COLO829 (cell line): ENCODE measurements around the gene ZNF618.
A peak's percentile ranks its signal among the peaks of the same experiment; 100 is the strongest.
"Not testable (repeated sequence)": the region's sequence is repeated elsewhere in the genome, so short reads cannot be mapped to it uniquely, and the experiment has no call there.

Source experiments
- DNase-seq: peaks from one replicate; pipeline ENCODE4 v3.0.0; 2012; ENCODE audit warnings: low spot score

ZNF618 gene

GRCh38 chr9:114039484-114039883 is 163.4 kb downstream of the ZNF618 start:
- no peak for DNase-seq

- DNase-seq, result not testable (repeated sequence)
These were observed 167.6 kb downstream of the ZNF618 start for GRCh38 chr9:114043660-114044059.

DNA sequence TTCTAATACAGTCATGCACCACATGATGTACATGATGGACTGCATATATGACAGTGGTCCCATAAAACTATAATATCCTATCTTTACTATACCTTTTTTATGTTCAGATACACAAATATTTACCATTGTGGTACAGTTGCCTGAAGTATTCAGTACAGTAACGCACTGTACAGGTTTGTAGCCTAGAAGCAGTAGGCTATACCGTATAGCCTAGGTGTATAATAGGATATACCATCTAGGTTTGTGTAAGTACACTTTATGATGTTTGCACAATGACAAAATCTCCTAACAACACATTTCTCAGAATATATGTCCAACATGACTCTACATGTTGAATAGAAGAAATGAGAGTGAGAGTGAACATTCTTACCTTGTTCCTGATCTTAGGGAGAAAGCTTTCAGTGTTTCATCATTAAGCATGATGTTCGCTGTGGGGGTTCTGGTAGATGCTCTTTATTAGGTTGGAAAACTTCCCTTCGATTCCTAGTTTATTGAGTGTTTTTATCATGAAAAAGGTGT is 170.2 kb downstream of the ZNF618 start:
- no peak for DNase-seq

GRCh38 chr9:114046875-114047274 is 170.8 kb downstream of the ZNF618 start:
- no peak for DNase-seq

DNA sequence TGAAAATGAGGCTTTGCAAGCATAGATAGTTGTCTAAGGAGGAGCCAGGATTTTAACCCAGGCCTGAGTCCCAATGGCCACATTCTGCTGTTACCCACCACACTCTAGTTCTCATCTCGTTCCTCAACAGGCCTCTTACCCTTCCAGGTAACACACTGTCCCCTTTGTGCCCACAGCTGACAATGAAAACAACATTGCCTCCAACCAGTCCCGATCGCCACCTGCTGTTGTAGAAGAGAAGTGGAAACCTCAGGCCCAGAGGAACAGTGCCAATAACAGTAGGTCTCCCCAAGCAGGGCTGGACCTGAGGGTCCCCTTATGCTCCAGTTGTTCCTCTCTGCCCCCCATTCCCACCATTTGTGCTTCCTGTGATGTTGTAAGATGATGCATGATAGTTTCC is 171.6 kb downstream of the ZNF618 start:
- DNase-seq, result no peak

DNA sequence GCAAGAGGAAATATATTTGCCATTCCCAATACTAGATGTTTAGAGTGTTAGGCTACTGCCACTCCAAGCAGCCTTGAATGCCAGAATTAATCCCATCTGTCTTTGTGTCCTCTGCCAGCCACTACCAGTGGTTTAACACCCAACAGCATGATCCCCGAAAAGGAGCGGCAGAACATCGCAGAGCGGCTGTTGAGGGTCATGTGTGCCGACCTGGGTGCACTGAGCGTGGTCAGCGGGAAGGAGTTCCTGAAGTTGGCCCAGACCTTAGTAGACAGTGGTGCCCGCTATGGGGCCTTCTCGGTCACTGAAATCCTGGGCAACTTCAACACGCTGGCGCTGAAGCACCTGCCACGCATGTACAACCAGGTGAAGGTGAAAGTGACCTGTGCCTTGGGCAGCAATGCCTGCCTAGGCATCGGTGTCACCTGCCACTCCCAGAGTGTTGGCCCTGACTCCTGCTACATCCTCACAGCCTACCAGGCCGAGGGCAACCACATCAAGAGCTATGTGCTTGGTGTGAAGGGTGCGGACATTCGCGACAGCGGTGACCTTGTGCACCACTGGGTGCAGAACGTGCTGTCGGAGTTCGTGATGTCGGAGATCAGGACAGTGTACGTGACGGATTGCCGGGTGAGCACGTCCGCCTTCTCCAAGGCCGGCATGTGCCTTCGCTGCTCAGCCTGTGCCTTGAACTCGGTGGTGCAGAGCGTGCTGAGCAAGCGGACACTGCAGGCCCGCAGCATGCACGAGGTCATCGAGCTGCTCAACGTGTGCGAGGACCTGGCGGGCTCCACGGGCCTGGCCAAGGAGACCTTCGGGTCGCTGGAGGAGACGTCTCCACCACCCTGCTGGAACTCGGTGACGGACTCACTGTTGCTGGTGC is 172.7 kb downstream of the ZNF618 start:
- no peak for DNase-seq

- no peak for DNase-seq
These were observed 173.5 kb downstream of the ZNF618 start for GRCh38 chr9:114049441-114050225.

- no peak for DNase-seq
These were observed 174.1 kb downstream of the ZNF618 start for GRCh38 chr9:114050226-114050568.

DNA sequence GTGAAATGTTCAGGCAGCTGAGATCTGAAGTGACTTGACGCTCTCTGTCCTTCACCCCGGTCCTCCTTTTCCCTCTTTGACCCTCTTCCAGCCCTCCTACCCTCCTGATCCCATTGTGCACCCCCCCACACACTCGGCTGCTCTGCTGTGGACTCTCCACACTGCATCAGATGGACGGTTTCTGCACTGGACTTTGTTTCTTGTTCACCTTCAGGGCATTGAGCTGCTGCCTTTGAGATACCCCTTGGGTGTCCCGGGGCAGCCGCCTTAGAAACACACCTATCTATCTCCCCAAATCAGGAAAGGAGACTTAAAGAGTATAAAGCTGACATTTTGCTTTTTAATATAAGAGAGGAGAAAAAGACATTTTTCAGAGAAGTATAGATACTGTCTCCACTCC is 174.5 kb downstream of the ZNF618 start:
- DNase-seq, result no peak

- DNase-seq, result no peak
These were observed 175.2 kb downstream of the ZNF618 start for GRCh38 chr9:114051281-114051680.

DNA sequence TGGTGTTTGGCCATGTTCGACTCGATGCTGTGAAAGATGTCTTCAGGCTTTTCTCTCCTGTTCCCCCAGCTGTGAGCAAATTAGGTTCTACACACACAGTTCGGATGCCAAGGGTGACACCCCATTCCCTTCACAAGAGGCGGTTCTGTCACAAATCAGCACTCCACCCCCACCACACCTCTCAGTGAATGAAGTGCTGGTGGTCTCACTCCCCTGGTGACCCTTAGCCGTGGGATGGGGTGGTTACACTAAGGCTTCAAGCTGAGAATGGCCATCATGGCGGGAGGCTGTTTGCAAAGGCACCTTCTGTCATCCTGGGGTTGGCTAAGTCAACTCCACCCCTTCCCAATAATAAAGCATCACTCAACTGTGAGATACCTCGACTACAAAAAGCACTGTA is 175.6 kb downstream of the ZNF618 start:
- DNase-seq, result no peak

- DNase-seq, result no peak
These were observed 177.3 kb downstream of the ZNF618 start for GRCh38 chr9:114053246-114054005.

DNA sequence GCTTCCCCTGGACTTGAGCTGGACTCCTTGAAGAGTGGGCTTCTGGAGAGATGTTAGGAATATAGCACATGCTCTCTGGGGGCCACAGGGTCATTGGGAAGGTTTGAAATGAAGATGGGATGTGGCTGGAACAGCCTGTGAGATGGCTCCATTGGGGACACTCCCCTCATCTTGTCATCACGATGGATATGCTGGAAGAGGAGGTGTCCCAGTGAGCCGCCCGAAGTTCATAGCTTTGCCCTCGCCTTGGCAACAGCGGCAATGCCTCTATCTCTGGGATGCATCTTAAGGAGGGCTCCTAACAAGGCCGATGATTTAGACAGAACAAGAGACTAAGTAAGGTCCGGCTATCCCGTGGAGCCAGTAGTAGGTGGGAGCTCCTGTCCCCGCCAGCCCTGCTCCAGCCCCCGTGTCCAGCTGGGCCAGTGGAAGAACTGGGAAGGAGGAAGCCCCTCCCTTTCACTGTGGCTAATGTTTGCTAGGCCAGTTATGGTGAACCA is 178.1 kb downstream of the ZNF618 start:
- no peak for DNase-seq

DNA sequence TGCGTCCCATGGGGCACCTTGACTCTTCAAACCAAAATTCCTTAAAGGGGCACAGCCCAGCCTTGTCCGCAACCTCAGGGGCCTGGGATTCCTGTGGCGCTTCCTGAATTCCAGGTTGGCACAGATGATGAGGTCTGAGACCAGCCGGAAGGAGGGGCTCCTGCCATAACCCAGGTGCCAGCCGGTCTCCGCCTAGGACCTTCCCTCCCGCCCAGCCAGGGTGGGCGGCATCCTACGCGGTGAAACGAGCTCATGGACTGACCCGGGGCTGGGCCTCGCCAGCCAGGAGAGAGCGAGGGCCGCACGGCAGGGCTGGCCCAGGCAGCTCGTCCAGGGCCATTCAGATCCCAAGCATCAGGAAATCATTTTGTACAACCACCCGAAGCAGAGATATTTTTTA is 179.0 kb downstream of the ZNF618 start:
- no peak for DNase-seq

GRCh38 chr9:114055894-114056293 is 179.8 kb downstream of the ZNF618 start:
- DNase-seq, result no peak

GRCh38 chr9:114056527-114056926 is 180.4 kb downstream of the ZNF618 start:
- DNase-seq, result no peak

DNA sequence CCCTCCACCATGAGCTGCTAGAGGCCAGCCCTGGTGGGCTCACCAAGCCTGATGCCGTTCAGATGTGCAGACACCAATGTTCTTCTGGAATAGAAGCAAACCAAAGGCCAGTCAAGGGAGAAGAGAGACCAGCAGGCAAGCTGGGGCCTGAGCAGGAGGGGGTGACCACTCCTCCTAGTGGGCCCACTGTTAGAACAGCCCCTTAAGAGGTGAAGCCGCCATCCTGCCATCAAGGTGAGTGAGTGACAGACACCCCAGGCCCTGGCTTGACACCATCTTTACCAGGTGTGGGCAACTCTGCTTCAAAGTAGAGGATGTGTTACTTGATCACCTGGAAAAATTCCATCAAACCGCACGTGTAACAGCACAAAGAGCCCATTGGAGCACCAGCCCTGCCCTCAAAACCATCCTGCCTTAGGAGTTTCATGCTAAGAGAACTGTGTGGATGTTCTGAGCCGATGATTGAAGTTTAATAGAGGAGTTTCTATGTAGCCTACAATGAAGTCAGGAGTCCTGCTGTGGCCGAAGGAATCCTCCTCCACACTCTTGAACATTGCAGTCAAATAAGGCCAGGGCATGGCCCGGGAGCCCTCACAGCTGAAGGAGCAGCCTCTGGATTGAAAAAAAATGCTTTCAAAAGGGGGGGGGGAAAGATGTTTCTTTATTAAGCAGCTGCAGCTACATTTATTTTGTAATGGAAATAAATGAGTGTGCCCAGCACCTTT is 181.2 kb downstream of the ZNF618 start:
- DNase-seq, result no peak

DNA sequence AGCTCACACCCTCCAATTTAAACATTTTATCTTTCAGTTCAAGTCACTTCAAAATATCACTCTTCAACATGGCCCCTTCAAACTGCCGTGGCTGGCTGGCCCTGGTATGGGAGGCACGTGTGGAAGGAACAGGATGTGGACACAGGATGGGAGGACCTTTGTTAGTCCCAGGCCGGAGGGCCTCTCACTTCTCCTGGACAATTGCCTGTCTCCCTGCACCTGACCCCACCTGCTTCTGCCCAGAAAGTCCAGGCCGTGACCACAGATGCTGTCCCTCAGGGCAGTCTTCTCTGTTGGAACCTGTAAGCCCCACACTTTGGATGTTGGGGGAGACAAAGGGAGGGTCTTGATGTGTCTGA is 182.6 kb downstream of the ZNF618 start:
- DNase-seq, result no peak

GRCh38 chr9:114059047-114059803 is 183.1 kb downstream of the ZNF618 start:
- peak; percentile 34 for DNase-seq

- no peak for DNase-seq
These were observed 184.0 kb downstream of the ZNF618 start for GRCh38 chr9:114060070-114060469.

DNA sequence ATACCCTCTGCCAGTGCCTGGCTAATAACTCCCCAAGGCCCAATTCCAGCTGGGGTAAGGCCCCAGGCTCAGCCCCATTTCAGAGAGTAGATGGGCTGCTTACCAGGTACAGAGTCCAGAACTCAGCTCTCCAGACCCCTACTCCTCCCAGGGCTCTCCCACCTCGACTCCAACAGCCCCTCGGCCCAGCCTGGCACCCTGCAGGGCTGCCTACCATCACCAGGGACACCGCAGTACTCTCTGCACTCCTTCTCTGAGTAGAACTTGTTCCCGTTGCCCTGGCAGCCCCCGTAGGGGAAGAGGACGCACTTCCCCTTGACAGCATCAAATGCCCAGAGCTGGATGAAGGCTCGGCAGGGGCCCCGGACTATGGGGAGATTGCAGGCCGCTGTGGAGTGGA is 184.6 kb downstream of the ZNF618 start:
- no peak for DNase-seq
